Activated CD4-positive, alpha-beta T cell treated with anti-CD3 and anti-CD28 coated beads, Interleukin-2, amount 10 ng/mL, durations not matched to agents 7 days and 5 days (primary cell): Measurements from ENCODE around the gene CDA. TPM values are rescaled to one million over a fixed set of nuclear protein-coding genes. Genes with fewer than 3 reads are reported as not detected.

Source experiments
- CTCF ChIA-PET: fragments of 350-600 bp; sonication (Branson Sonifier 250); formaldehyde crosslinking; loops from one replicate; lab custom pipeline; 2021; ENCODE audit warnings: antibody characterized with exemption; lab: Charles Lee
- POLR2A ChIA-PET: fragments of 350-600 bp; sonication (Branson Sonifier 250); formaldehyde crosslinking; loops from one replicate; lab custom pipeline; 2021; ENCODE audit warnings: antibody characterized with exemption; lab: Charles Lee
- DNase-seq: peaks from one replicate; pipeline ENCODE4 v3.0.0-alpha.2; 2020
- H3K27ac Mint-ChIP-seq: one replicate; pipeline ENCODE4 v1.8.0; 2021; ENCODE audit warnings: mild to moderate bottlenecking, moderate library complexity, mixed read lengths
- H3K27me3 Mint-ChIP-seq: one replicate; pipeline ENCODE4 v1.8.0; 2021; ENCODE audit warnings: mixed read lengths
- H3K36me3 Mint-ChIP-seq: one replicate; pipeline ENCODE4 v1.8.0; 2021; ENCODE audit warnings: low read depth, mixed read lengths
- H3K4me1 Mint-ChIP-seq: one replicate; pipeline ENCODE4 v1.8.0; 2021; ENCODE audit warnings: mixed read lengths
- H3K4me3 Mint-ChIP-seq: one replicate; pipeline ENCODE4 v1.8.0; 2021; ENCODE audit warnings: mild to moderate bottlenecking, moderate library complexity, mixed read lengths
- H3K9me3 Mint-ChIP-seq: one replicate; pipeline ENCODE4 v1.8.0; 2021; ENCODE audit warnings: mixed read lengths
- total RNA-seq, 2 experiments: library from RNA; stranded (reverse); gene quantifications; one replicate each; pipeline ENCODE4 v1.2.3, GENCODE V29; 2021

The CDA gene
- total RNA-seq, 2 experiments from 2014 or later: not detected

- CTCF ChIA-PET: interaction anchor here (0.8 to 1.5 kb wide), 2 partner anchors 10 to 31 kb away, joined by 3 to 8 read pairs; no protein-coding TSS in a partner anchor
- Mint-ChIP-seq H3K27me3 (no peaks in the 10 kb centered on the region), H3K9me3 (peaks cover 3% of the 10 kb centered on the region), H3K4me3 (no peak overlapping the region), H3K27ac (no peak overlapping the region), H3K36me3 (peaks cover 2% of the 10 kb centered on the region), H3K4me1 (peaks cover 23% of the 10 kb centered on the region)
- DNase-seq: no peak
- POLR2A ChIA-PET: no interaction called here
Observed at GRCh38 chr1:20666146-20666545, 77.2 kb downstream of the CDA start.

GRCh38 chr1:20666804-20667203 lies 77.9 kb downstream of the CDA start:
- POLR2A ChIA-PET: no interaction called here
- Mint-ChIP-seq H3K27ac (no peak overlapping the region), H3K36me3 (no peaks in the 10 kb centered on the region), H3K4me3 (no peak overlapping the region), H3K4me1 (peaks cover 21% of the 10 kb centered on the region), H3K27me3 (peaks cover 3% of the 10 kb centered on the region), H3K9me3 (peaks cover 3% of the 10 kb centered on the region)
- DNase-seq: peak; percentile 30
- CTCF ChIA-PET: interaction anchor here (0.8 to 1.5 kb wide), 2 partner anchors 9 to 30 kb away, joined by 3 to 8 read pairs; no protein-coding TSS in a partner anchor

Other genes with a start within 250 kb of the CDA start
- under 1 TPM; 0.37 to 0.45 TPM for gene CAMK2N1, start 102.9 kb upstream of the CDA start, total RNA-seq
- 10 to 100 TPM; 17.4 to 20.1 TPM for gene MUL1, start 80.9 kb upstream of the CDA start, total RNA-seq
- not detected for gene FAM43B, start 36.5 kb upstream of the CDA start, total RNA-seq
- 1 to 10 TPM; 3.1 to 4.1 TPM for gene PINK1, start 44.4 kb downstream of the CDA start, total RNA-seq
- 100 to 1,000 TPM; 145 to 152 TPM for gene DDOST, start 72.3 kb downstream of the CDA start, total RNA-seq
- not detected for gene KIF17, start 128.9 kb downstream of the CDA start, total RNA-seq
- not detected for gene SH2D5, start 143.6 kb downstream of the CDA start, total RNA-seq
- gene HP1BP3, start 198.2 kb downstream of the CDA start, total RNA-seq: 100 to 1,000 TPM; 369 to 407 TPM